ENCODE data around the gene ZNF83.
"Not testable (repeated sequence)": the region's sequence is repeated elsewhere in the genome, so short reads cannot be mapped to it uniquely, and the experiment has no call there.

Gene ZNF83

DNA sequence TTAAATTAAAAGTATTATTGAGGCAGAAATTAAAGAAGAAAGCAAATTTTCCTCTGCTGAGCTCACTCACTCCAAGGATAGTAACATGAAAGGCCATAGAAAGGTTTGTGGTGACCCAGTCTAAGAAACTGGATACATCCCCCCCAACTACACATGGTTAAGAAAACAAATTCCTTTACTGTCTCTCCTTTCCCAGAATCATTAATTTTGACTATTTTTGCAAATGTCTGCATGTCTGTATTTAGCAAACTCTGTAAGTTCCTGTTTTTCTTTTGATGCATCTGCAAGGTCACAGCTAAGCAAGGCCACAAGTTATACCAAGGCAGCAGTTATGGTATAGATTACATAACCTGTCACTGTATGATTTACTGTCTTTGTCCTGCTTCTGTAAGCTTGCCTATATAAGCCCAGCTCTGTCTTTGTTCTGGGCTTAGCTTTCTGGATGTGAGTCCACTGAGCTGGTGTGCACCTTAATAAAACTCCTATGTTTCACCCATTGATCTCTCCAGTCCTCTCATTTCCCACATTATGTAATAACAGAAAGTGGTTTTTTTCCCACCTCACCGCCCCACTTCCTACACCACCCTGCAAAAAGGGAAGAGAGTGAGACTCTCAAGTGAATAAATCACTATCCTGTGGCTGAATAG is 8.5 kb upstream of the ZNF83 start:
- in situ Hi-C loops (cut with MboI; ENCODE audit: low pct_unique_long_range_greater_than_20kb, low sequenced_read_pairs): no loop called here
- peak; percentile 70 for DNase-seq

DNA sequence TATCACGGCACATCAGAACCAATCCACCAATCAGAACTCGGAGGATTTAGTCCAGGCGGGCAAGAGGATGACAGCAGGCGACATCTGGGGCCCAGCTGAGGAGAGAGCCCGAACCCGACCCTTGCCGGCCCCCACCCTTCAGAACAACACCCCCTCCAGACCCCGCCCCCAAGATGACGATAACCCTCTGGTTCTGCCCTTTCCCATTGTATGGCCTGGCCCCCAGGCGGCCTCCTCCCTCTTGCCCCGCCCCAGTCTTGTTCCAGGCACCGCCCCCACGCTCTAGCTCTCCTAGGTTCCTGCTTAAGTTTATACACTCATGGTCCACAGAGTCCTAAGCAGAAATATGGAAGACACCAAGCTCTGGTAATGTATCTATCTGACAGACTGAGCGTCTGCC is 2.8 kb upstream of the ZNF83 start:
- DNase-seq: no peak
- in situ Hi-C loops (cut with MboI; ENCODE audit: low pct_unique_long_range_greater_than_20kb, low sequenced_read_pairs): no loop called here

DNA sequence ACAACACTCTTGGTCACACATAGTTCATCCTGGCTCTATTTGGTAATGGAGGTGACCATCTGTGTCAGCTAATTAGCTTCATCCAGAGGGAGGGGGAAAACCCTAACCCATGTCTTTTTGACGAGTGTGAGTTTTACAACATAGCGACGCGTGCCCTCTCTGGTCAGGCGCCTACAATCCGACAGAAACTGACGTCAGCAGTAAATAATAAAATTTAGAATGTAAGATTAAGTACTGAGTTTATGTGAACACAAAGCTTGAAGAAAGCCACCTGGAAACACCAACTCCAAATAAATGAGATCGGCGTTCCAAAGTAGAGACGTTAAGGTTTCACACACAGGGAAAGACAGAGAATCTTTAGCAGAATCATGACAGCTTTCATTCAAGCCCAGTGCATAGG is 1.8 kb upstream of the ZNF83 start:
- no peak for DNase-seq
- in situ Hi-C loops (cut with MboI; ENCODE audit: low pct_unique_long_range_greater_than_20kb, low sequenced_read_pairs): no loop called here

DNA sequence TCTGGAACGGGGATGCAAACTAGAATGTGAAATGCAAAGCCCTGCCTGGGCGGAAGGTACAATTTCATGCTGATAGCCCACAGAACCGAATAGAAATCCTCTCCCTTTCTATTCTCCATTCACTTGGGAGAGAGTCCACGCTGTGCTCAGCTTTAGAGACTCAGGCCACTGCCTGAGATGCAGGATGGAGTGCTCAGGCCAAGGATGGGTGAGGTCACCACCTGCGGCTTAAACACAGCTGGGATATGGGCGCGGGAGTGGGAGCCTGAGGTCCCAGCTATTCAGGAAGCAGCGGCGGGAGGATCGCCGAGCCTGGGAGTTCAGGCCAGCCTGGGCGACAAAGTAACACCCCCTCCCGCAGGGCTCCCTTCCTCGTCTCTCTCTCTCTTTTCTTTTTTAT is 446 bp upstream of the ZNF83 start:
- no peak for DNase-seq
- in situ Hi-C loops (cut with MboI; ENCODE audit: low pct_unique_long_range_greater_than_20kb, low sequenced_read_pairs): no loop called here

DNA sequence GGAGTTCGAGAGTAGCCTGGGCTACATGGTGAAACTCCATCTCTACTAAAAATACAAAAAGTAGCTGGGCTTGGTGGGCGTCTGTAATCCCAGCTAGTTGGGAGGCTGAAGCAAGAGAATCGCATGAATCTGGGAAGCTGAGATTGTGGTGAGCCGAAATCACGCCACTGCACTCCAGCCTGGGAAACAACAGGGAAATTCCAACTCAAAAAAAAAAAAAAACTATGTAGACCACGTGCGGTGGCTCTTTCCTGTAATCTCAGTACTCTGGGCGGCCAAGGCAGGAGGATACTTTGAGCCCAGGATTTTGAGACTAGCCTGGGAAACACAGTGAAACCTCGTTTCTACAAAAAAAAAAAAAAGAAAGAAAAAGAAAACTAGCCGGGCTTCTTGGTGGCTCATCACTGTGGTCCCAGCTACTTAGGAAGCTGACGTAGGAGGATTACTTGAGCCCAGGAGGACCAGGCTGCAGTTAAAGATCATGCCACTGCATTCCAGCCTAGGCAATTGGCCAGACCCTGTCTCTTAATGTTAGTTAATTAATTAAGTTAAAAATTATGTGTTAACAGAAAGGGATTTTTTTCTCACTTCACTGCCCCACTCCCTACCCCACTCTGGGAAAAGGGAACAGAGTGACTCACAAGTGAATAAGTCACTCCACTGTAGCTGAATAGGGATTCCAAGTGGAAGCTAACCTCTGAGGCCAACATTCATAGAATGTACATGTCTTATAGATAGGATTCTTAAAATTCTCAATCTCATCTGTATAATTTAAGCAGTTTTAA is 2.2 kb downstream of the ZNF83 start:
- in situ Hi-C loops (cut with MboI; ENCODE audit: low pct_unique_long_range_greater_than_20kb, low sequenced_read_pairs): no loop called here
- DNase-seq: no peak

DNA sequence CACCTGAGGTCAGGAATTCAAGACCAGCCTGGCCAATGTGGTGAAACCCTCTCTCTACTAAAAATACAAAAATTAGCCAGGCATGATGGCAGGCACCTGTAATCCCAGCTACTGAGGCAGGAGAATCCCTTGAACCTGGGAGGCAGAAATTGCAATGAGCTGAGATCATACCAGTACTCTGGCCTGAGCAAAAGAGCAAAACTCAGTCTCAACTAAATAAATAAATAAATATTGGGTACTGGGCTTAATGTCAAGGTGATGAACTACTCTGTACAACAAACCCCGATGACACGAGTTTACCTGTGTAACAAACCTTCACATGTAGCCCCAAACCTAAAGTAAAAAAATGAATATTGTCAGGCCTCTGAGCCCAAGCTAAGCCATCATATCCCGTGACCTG is 10.7 kb downstream of the ZNF83 start:
- in situ Hi-C loops (cut with MboI; ENCODE audit: low pct_unique_long_range_greater_than_20kb, low sequenced_read_pairs); DNase-seq: not testable (repeated sequence)

DNA sequence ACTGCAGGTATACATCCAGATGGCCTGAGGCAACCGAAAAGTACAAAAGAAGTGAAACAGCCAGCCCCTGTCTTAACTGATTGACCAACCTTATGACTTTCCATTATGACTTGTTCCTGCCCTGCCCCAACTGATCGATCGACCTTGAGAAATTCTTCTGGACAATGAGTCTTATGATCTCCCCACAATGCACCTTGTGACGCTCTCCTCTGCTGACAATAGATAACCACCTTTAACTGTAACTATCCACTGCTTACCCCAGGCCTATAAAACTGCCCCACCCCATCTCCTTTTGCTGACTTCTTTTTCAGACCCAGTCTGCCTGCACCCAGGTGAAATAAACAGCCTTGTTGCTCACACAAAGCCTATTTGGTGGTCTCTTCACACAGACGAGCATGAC is 11.2 kb downstream of the ZNF83 start:
- in situ Hi-C loops (cut with MboI; ENCODE audit: low pct_unique_long_range_greater_than_20kb, low sequenced_read_pairs): no loop called here
- no peak for DNase-seq

DNA sequence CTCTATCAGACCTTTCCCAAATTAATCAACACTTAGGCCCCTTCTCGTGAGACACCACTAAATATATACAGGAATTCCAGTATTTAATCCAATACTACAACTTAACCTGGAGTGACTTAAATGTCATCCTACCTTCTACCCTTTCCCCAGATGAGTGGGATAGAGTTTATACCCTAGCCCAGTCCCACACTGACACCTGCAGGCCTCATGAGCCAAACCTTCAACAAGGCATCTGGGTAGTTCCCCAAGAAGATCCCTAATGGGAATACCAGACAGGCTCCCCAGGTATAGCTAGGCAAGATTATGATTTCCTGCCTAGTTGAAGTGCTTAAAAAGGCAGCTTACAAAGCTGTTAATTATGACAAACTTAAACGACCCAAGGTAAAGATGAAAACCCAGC is 15.9 kb downstream of the ZNF83 start:
- no peak for DNase-seq
- in situ Hi-C loops (cut with MboI; ENCODE audit: low pct_unique_long_range_greater_than_20kb, low sequenced_read_pairs): no loop called here

DNA sequence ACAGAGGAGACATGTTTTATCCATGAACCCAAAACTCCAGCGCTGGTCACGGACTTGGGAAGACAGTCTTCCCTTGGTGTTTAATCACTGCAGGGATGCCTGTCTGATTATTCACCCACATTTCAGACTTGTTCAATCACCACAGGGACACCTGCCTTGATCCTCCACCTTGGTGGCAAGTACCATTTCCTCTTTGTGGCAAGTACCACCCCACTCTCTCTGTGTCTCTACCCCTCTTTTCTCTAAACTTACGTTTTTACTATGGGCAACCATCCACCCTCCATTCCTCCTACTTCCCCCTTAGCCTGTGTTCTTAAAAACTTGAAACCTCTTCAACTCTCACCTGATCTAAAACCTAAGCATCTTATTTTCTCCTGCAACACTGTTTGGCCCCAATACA is 16.8 kb downstream of the ZNF83 start:
- no peak for DNase-seq
- in situ Hi-C loops (cut with MboI; ENCODE audit: low pct_unique_long_range_greater_than_20kb, low sequenced_read_pairs): no loop called here

DNA sequence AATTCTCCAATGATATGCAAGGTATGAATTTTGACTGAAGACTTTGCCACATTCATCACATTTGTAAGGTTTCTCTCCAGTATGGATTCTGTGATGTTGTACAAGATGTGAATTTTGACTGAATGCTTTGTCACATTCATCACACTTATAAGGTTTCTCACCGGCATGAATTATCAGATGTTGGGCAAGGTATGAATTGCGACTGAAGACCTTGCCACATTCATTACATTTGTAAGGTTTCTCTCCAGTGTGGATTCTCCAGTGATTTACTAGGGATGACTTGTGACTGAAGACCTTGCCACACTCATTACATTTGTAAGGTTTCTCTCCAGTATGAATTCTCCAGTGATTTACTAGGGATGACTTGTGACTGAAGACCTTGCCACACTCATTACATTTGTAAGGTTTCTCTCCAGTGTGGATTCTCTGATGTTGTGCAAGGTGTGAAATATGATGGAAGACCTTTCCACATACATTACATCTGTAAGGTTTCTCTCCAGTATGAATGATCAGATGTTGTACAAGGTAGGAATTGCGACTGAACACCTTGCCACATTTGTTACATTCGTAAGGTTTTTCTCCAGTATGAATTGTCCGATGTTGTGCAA is 24.8 kb downstream of the ZNF83 start:
- in situ Hi-C loops (cut with MboI; ENCODE audit: low pct_unique_long_range_greater_than_20kb, low sequenced_read_pairs): no loop called here
- DNase-seq: no peak

DNA sequence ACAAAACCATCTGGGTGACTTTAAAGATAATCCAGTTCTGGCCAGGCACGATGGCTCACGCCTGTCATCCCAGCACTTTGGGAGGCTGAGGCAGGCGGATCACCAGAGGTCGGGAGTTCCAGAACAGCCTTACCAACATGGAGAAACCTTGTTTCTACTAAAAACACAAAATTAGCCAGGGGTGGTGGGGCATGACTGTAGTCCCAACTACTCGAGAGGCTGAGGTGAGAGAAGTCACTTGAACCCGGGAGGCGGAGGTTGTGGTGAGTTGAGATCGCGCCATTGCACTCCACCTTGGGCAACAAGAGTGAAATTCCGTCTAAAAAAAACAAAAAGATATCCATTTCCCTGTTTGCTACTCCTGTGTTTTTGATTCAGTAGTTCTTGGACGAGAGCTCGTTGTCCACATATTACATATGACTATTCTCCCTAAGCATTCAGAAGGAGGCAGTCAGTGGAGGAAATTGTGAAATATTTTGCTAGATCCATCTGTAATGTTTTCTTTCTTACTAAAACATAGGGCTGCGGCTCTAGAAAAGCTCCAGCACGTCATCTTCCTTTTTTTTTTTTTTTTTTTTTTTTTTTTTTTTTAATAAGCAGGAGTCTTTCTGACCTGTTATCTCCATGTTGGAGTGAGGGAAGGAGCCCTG is 34.5 kb downstream of the ZNF83 start:
- in situ Hi-C loops (cut with MboI; ENCODE audit: low pct_unique_long_range_greater_than_20kb, low sequenced_read_pairs): no loop called here
- no peak for DNase-seq

DNA sequence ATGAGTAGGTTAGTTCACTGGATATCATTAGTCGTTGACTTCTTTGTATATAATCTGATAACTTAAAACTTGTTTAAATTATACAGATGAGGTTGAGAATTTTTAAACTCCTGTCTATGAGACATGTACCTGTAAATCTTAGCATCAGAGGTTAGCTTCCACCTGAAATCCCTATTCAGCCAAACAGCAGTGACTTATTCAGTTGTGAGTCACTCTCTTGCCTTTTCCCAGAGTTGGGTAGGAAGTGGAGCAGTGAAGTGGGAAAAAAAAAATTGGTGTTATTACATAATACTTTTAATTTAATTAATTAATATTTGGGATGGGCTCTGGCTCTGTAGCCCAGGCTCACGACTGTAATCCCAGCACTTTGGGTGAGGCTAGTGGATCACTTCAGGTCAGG is 35.2 kb downstream of the ZNF83 start:
- DNase-seq: no peak

DNA sequence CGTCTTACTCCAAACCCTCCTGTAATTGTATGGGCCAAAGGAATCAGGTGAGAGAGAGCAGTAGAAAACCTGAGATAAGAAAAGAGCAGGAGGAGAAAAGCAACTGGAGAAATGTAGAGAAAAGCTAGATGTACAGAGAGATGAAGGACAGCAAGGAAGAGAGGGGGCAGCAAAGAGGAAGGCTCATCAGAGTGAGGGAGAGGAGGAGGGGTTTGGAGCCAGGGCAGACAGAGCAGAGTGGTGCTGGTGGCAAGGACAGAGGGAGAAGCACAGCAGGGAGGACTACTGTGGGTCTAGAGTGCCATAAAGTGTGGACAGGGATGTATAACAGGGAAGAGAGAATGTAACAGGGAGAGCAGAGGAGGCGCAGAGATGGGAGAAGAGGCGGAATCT is 36.2 kb downstream of the ZNF83 start:
- peak; percentile 38 for DNase-seq
- in situ Hi-C loops (cut with MboI; ENCODE audit: low pct_unique_long_range_greater_than_20kb, low sequenced_read_pairs): not testable (repeated sequence)

More for the DNA sequence above, 35.2 kb downstream of the ZNF83 start:
- in situ Hi-C loops (cut with MboI; ENCODE audit: low pct_unique_long_range_greater_than_20kb, low sequenced_read_pairs): no loop called here

DNA sequence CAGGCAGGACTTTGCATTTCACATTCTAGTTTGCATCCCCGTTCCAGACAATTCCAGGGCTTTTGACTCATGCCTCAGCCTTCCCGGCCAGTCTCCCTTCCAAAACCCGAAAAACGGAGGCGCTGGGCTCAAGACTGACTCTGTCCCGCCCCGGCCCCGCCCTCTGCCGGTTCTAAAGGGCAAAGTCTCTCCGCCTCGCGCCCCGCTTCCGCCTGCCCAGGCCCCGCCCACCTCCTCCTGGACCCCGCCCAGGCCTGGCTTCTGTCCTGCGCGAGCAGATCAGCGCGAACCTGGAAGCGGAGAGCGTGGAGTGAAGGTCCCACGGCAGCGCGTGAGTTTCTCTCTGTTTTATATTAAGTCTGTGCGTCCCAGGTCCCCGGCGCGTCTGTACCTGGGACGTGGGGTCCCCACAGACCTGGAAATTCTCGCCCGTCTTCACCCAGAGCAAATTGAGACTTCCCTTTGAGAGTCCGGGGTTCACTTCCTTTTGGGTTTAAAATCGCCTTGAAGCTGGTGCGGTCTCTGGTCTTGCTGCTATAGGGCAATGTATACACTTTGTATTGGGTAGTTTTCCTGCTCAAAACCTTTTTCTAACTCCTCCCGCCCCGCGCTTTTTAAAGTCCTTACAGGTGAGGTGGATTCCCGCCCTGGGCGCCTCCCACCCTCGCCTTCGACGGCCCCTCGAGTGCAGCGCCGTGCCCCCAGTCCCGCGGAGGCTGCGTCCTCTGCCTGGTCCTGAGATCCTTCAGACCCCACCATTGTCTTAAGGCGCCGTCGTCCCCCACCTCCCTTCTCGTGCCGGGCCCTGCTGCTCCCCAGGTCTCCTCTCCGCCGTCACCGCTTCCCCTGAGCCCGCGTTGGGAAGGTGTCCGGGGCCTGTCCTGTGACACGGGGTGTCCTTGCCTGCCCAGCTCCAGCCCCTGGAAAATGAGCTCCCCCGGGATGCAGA is 36.9 kb downstream of the ZNF83 start:
- peak; percentile 86 for DNase-seq
- in situ Hi-C loops (cut with MboI; ENCODE audit: low pct_unique_long_range_greater_than_20kb, low sequenced_read_pairs): no loop called here

DNA sequence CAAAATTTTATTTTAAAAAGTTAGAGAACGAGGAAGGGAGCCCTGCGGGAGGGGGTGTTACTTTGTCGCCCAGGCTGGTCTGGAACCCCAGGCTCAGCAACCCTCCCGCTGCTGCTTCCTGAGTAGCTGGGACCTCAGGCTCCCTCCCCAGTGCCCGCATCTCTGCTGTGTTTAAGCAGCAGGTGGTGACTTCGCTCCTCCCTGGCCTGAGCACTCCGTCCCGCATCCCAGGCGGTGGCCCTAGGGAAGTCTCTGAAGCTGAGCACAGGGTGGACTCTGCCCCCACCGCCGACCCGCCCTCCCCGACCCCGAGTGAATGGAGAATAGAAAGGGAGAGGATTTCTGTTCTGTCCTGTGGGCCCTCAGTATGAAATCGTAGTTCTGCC is 37.5 kb downstream of the ZNF83 start:
- DNase-seq: no peak

DNA sequence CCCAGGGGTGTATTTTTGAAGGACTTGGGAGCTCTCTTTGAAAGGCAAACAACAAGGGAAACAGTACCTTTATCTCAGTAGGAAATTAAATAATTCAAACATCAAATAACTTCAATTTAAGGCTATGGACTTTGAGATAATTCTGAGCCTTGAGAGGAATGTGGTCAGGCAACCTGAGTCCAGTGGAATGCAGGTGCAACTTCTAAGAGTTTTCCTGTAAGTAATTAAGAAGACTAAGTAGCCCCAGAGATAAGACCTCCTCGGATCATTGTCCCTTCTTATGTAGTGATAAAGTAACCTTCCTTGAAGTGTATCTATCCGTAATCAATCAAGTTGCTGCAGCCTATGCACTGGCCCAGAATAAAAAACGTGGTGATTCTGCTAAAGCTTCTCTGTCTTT is 38.9 kb downstream of the ZNF83 start:
- DNase-seq: no peak

More for the DNA sequence above, 37.5 kb downstream of the ZNF83 start:
- in situ Hi-C loops (cut with MboI; ENCODE audit: low pct_unique_long_range_greater_than_20kb, low sequenced_read_pairs): no loop called here

DNA sequence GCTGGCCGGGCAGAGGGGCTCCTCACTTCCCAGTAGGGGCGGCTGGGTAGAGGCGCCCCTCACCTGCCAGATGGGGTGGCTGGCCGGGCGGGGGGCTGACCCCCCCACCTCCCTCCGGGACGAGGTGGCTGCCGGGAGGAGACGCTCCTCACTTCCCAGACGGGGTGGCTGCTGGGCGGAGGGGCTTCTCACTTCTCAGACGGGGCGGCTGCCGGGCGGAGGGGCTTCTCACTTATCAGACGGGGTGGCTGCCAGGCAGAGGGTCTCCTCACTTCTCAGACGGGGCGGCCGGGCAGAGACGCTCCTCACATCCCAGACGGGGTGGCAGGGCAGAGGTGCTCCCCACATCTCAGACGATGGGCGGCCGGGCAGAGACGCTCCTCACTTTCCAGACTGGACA is 44.7 kb downstream of the ZNF83 start:
- DNase-seq; in situ Hi-C loops (cut with MboI; ENCODE audit: low pct_unique_long_range_greater_than_20kb, low sequenced_read_pairs): not testable (repeated sequence)

More for the DNA sequence above, 38.9 kb downstream of the ZNF83 start:
- in situ Hi-C loops (cut with MboI; ENCODE audit: low pct_unique_long_range_greater_than_20kb, low sequenced_read_pairs): no loop called here

DNA sequence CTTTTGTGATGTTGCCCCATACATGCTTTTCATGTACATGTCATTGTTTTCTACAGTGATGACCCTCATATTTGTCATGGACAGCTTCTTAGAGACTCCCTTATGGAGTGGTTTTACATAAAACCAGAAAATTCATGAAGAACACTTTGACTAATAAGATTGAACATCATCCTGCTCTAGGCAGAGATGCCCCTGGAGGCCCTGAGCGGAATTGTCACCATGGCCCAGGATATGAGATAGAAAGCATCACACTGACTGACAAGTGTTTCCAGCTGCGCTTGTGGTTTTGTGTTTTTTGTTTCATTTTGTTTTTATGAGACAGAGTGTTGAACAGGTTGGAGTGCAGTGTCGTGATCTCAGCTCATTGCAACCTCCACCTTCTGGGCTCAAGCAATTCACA is 45.9 kb downstream of the ZNF83 start:
- in situ Hi-C loops (cut with MboI; ENCODE audit: low pct_unique_long_range_greater_than_20kb, low sequenced_read_pairs): no loop called here

DNA sequence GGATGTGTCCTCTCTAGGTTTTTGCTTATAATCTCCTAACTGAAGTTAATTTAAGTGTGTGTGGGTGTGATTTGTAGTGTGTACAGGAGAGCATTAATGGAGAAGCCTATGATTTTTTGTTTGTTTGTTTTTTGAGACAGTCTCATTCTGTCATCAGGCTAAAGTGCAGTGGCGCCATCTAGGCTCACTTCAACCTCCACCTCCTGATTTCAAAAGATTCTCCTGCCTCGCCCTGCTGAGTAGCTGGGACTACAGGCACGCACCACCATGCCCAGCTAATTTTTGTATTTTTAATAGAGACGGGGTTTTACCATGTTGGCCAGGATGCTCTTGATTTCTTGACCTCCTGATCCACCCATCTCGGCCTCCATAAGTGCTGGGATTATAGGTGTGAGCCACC is 47.4 kb downstream of the ZNF83 start:
- no peak for DNase-seq
- in situ Hi-C loops (cut with MboI; ENCODE audit: low pct_unique_long_range_greater_than_20kb, low sequenced_read_pairs): no loop called here

More for the DNA sequence above, 45.9 kb downstream of the ZNF83 start:
- no peak for DNase-seq
